GM12878 (cell line): ENCODE measurements around the gene UBE2L5. TPM values are rescaled to one million over a fixed set of nuclear protein-coding genes. Genes with fewer than 3 reads are reported as not detected.

ENCODE experiments used
- CHD1 ChIP-seq: IDR thresholded peaks from 2 replicates; pipeline ENCODE4 v1.6.1; 2012; ENCODE audit warnings: low read depth, low read length, improper control_type of control experiment
- FOXK2 ChIP-seq: fragments of 450-650 bp; IDR thresholded peaks from 2 replicates; pipeline ENCODE4 v1.6.1; 2017; ENCODE audit warnings: mild to moderate bottlenecking, moderate library complexity
- HDGF ChIP-seq: fragments of 450-650 bp; IDR thresholded peaks from 2 replicates; pipeline ENCODE4 v1.6.1; 2016; ENCODE audit warnings: antibody characterized with exemption
- IKZF2 ChIP-seq, 2 experiments: fragments of 450-650 bp; IDR thresholded peaks; 2 replicates each; pipeline ENCODE4 v1.6.1; 2017; ENCODE audit warnings: mild to moderate bottlenecking in 2 of 2, moderate library complexity in 2 of 2
- JUNB ChIP-seq: IDR thresholded peaks from 2 replicates; pipeline ENCODE4 v1.6.1; 2016; ENCODE audit warnings: antibody characterized with exemption, mild to moderate bottlenecking
- NFYB ChIP-seq: IDR thresholded peaks from 2 replicates; pipeline ENCODE4 v1.6.1; 2011; ENCODE audit warnings: low read depth, mild to moderate bottlenecking, low read length, improper control_type of control experiment, moderate library complexity; ENCODE audit not compliant: insufficient read depth
- NRF1 ChIP-seq: conservative IDR thresholded peaks from 2 replicates; pipeline ENCODE4 v1.6.1; 2011; ENCODE audit warnings: mild to moderate bottlenecking, low read depth, low read length, improper control_type of control experiment
- RAD51 ChIP-seq: fragments of 450-650 bp; IDR thresholded peaks from 2 replicates; pipeline ENCODE4 v1.6.1; 2016; ENCODE audit warnings: moderate library complexity, mild to moderate bottlenecking, inconsistent platforms
- SIX5 ChIP-seq: IDR thresholded peaks from 2 replicates; pipeline ENCODE4 v1.6.1; 2011; ENCODE audit warnings: mild to moderate bottlenecking, low read depth, low read length, moderate library complexity; ENCODE audit not compliant: severe bottlenecking
- SRF ChIP-seq, 2 experiments: IDR thresholded peaks; 2 replicates each; pipeline ENCODE4 v1.6.1; 2011; ENCODE audit warnings: low read depth in 2 of 2, low read length in 2 of 2, mild to moderate bottlenecking in 1 of 2, moderate library complexity in 1 of 2
- TCF3 ChIP-seq: IDR thresholded peaks from 2 replicates; pipeline ENCODE4 v1.6.1; 2012; ENCODE audit warnings: low read depth, mild to moderate bottlenecking, low read length, borderline replicate concordance; ENCODE audit not compliant: insufficient read depth
- ZSCAN29 ChIP-seq: fragments of 450-650 bp; IDR thresholded peaks from 2 replicates; pipeline ENCODE4 v1.6.1; 2017; ENCODE audit warnings: mild to moderate bottlenecking, moderate library complexity
- polyA plus RNA-seq, 11 experiments: library from polyadenylated mRNA; depleted of rRNA in 4 of 11; unstranded in 6 of 11; stranded (reverse) in 5 of 11; fragments of >200 nt; fragmentation: Nextera tagmentation in 4 of 11; fragmentation: Illumina TruSeq in 1 of 11; extraction: Ambion mirVana in 4 of 11; extraction: Trizol in 1 of 11; gene quantifications; 1 replicate in 1 of 11; 2 replicates in 10 of 11; pipeline versions ENCODE4 v1.2.1 to v1.2.3, GENCODE V29; 2011 to 2016; ENCODE audit warnings: inconsistent platforms in 2 of 11, missing spikeins in 2 of 11, low read depth in 1 of 11
- total RNA-seq, 4 experiments: library from RNA; depleted of rRNA in 3 of 4; stranded (reverse); fragments of >200 nt in 3 of 4; fragmentation: Illumina TruSeq in 1 of 4; extraction: Trizol in 1 of 4; gene quantifications; 2 replicates each; pipeline versions ENCODE4 v1.2.1 to v1.2.3, GENCODE V29; 2013 to 2021
- TF ChIP-seq, protein P1 (sequence below): IDR thresholded peaks from 2 replicates; pipeline ENCODE4 v1.6.1; 2011; ENCODE audit warnings: low read depth, mild to moderate bottlenecking, low read length, moderate library complexity, borderline replicate concordance; ENCODE audit errors: extremely low read depth
- TF ChIP-seq, protein P2 (sequence below): fragments of 450-650 bp; IDR thresholded peaks from 2 replicates; pipeline ENCODE4 v1.6.1; 2017; ENCODE audit warnings: mild to moderate bottlenecking, moderate library complexity
- TF ChIP-seq, protein P3 (sequence below): IDR thresholded peaks from 2 replicates; pipeline ENCODE4 v1.6.1; 2011; ENCODE audit warnings: mild to moderate bottlenecking, low read depth, low read length, moderate library complexity; ENCODE audit not compliant: insufficient replicate concordance
- TF ChIP-seq, protein P4 (sequence below): fragments of 450-650 bp; conservative IDR thresholded peaks from 2 replicates; pipeline ENCODE4 v1.6.1; 2017; ENCODE audit warnings: mild to moderate bottlenecking, moderate library complexity

Gene UBE2L5
- total and polyA plus RNA-seq, 10 of the 15 experiments (the other 5 are each of a cell fraction or from before 2014, with no cell fraction given): 0.03 to 1.1 (median 0.19) TPM; not detected in 2

DNA sequence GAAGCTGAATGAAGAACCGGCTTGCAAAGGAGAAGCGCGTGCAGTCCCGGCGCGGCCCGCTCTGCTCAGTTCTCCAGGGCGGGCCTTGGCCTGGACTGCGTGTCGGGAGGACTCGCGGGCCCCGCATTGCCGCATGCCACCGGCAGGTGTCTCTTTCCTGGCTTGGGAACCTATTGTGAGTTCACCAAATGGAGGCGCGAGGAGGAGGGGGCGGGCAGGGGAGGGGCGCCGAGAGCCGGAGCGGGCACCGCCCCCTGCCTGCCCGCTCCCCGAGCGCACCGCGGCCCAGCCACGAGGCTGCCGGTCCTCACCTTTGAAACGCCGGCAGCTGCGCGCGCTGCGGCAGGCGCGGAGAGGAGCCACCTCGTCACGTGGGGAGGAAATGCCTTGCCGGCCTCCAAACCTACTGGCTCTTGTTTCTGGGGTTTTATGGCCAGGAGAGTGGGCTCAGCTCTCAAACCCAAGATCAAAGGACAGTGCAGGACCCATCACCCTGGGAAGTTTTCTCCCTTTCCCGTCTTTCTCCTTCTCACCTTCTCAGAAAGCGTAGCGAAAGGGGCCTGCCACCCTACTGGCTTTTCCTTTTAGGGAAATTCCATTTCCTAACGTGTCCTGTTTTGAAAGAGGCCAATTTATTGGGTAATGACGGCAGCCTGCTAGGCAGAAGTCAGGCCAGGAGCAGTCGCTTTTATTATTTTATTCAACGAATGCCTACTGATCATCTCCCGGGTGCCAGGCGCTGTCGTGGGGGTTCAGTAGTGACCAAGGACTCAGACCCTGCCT is 13.8 kb upstream of the UBE2L5 start (continued):
- TF ChIP-seq, protein P1, sequence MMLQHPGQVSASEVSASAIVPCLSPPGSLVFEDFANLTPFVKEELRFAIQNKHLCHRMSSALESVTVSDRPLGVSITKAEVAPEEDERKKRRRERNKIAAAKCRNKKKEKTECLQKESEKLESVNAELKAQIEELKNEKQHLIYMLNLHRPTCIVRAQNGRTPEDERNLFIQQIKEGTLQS: peak; percentile 25; the same call in 1 of the 2 replicates
- TF ChIP-seq, protein P2, sequence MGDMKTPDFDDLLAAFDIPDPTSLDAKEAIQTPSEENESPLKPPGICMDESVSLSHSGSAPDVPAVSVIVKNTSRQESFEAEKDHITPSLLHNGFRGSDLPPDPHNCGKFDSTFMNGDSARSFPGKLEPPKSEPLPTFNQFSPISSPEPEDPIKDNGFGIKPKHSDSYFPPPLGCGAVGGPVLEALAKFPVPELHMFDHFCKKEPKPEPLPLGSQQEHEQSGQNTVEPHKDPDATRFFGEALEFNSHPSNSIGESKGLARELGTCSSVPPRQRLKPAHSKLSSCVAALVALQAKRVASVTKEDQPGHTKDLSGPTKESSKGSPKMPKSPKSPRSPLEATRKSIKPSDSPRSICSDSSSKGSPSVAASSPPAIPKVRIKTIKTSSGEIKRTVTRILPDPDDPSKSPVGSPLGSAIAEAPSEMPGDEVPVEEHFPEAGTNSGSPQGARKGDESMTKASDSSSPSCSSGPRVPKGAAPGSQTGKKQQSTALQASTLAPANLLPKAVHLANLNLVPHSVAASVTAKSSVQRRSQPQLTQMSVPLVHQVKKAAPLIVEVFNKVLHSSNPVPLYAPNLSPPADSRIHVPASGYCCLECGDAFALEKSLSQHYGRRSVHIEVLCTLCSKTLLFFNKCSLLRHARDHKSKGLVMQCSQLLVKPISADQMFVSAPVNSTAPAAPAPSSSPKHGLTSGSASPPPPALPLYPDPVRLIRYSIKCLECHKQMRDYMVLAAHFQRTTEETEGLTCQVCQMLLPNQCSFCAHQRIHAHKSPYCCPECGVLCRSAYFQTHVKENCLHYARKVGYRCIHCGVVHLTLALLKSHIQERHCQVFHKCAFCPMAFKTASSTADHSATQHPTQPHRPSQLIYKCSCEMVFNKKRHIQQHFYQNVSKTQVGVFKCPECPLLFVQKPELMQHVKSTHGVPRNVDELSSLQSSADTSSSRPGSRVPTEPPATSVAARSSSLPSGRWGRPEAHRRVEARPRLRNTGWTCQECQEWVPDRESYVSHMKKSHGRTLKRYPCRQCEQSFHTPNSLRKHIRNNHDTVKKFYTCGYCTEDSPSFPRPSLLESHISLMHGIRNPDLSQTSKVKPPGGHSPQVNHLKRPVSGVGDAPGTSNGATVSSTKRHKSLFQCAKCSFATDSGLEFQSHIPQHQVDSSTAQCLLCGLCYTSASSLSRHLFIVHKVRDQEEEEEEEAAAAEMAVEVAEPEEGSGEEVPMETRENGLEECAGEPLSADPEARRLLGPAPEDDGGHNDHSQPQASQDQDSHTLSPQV: peak; percentile 24; the same call in 1 of the 2 replicates
- TF ChIP-seq ZSCAN29: no peak
- no peak for TF ChIP-seq HDGF
- TF ChIP-seq, protein P3, sequence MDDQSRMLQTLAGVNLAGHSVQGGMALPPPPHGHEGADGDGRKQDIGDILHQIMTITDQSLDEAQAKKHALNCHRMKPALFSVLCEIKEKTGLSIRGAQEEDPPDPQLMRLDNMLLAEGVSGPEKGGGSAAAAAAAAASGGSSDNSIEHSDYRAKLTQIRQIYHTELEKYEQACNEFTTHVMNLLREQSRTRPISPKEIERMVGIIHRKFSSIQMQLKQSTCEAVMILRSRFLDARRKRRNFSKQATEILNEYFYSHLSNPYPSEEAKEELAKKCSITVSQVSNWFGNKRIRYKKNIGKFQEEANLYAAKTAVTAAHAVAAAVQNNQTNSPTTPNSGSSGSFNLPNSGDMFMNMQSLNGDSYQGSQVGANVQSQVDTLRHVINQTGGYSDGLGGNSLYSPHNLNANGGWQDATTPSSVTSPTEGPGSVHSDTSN: no peak
- TF ChIP-seq TCF3: 0 out of 2 replicates have a peak, but pooled peaks have one; percentile 57
- TF ChIP-seq RAD51: peak; percentile 74
- no peak for TF ChIP-seq FOXK2
- TF ChIP-seq NRF1: no peak
- TF ChIP-seq, protein P4, sequence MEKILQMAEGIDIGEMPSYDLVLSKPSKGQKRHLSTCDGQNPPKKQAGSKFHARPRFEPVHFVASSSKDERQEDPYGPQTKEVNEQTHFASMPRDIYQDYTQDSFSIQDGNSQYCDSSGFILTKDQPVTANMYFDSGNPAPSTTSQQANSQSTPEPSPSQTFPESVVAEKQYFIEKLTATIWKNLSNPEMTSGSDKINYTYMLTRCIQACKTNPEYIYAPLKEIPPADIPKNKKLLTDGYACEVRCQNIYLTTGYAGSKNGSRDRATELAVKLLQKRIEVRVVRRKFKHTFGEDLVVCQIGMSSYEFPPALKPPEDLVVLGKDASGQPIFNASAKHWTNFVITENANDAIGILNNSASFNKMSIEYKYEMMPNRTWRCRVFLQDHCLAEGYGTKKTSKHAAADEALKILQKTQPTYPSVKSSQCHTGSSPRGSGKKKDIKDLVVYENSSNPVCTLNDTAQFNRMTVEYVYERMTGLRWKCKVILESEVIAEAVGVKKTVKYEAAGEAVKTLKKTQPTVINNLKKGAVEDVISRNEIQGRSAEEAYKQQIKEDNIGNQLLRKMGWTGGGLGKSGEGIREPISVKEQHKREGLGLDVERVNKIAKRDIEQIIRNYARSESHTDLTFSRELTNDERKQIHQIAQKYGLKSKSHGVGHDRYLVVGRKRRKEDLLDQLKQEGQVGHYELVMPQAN: no peak
- no peak for TF ChIP-seq JUNB
- no peak for TF ChIP-seq SIX5
- TF ChIP-seq NFYB: no peak
- no peak for TF ChIP-seq CHD1
- no peak for TF ChIP-seq SRF (IDR thresholded peaks at IDR 0.05; ENCODE audit: low read depth in 2 of 2, low read length in 2 of 2)
- no peak for TF ChIP-seq IKZF2 (IDR thresholded peaks at IDR 0.05)
